Mesothelial cell of epicardium (in vitro differentiated cells): ENCODE data around the gene RNASEH2B. TPM values are rescaled to one million over a fixed set of nuclear protein-coding genes. Genes with fewer than 3 reads are reported as not detected.

ENCODE experiments used
- DNase-seq, 2 experiments: peaks; one replicate each; pipeline ENCODE4 v3.0.0; 2021; ENCODE audit warnings: low spot score in 2 of 2; ENCODE audit not compliant: unreplicated experiment in 2 of 2
- H3K27ac Mint-ChIP-seq: 2 replicates; pipeline ENCODE4 v1.8.0; 2021; ENCODE audit warnings: mixed read lengths
- H3K27me3 Mint-ChIP-seq: 2 replicates; pipeline ENCODE4 v1.8.0; 2021; ENCODE audit warnings: low read depth, mixed read lengths
- H3K36me3 Mint-ChIP-seq: 2 replicates; pipeline ENCODE4 v1.8.0; 2021; ENCODE audit warnings: mixed read lengths
- H3K4me1 Mint-ChIP-seq: 2 replicates; pipeline ENCODE4 v1.8.0; 2021; ENCODE audit warnings: mixed read lengths
- H3K4me3 Mint-ChIP-seq: 2 replicates; pipeline ENCODE4 v1.8.0; 2021; ENCODE audit warnings: mild to moderate bottlenecking, moderate library complexity, mixed read lengths
- H3K9me3 Mint-ChIP-seq: 2 replicates; pipeline ENCODE4 v1.8.0; 2021; ENCODE audit warnings: mixed read lengths
- total RNA-seq: library from RNA; stranded (reverse); gene quantifications from 3 replicates; pipeline ENCODE4 v1.2.1, GENCODE V29; 2021
- TF ChIP-seq, protein P1 (sequence below): fragments of 200-600 bp; sonication (generic); IDR thresholded peaks from one replicate; pipeline ENCODE4 v1.5.0; 2021; ENCODE audit warnings: antibody characterized with exemption; ENCODE audit not compliant: unreplicated experiment

RNASEH2B gene
- total RNA-seq, 1 donor from 2014 or later, result 47.4 TPM

- H3K9me3 Mint-ChIP-seq, result peaks cover 3% of the 10 kb centered on the region
- H3K27ac Mint-ChIP-seq, result peak overlapping the region; percentile 50
- H3K36me3 Mint-ChIP-seq, result peaks cover 8% of the 10 kb centered on the region
- TF ChIP-seq, protein P1, sequence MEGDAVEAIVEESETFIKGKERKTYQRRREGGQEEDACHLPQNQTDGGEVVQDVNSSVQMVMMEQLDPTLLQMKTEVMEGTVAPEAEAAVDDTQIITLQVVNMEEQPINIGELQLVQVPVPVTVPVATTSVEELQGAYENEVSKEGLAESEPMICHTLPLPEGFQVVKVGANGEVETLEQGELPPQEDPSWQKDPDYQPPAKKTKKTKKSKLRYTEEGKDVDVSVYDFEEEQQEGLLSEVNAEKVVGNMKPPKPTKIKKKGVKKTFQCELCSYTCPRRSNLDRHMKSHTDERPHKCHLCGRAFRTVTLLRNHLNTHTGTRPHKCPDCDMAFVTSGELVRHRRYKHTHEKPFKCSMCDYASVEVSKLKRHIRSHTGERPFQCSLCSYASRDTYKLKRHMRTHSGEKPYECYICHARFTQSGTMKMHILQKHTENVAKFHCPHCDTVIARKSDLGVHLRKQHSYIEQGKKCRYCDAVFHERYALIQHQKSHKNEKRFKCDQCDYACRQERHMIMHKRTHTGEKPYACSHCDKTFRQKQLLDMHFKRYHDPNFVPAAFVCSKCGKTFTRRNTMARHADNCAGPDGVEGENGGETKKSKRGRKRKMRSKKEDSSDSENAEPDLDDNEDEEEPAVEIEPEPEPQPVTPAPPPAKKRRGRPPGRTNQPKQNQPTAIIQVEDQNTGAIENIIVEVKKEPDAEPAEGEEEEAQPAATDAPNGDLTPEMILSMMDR, result no peak
- no peak for DNase-seq
- H3K4me3 Mint-ChIP-seq, result no peak overlapping the region
- H3K4me1 Mint-ChIP-seq, result peaks cover 18% of the 10 kb centered on the region
- H3K27me3 Mint-ChIP-seq, result no peaks in the 10 kb centered on the region
Observed at GRCh38 chr13:50916701-50917184, 7.2 kb downstream of the RNASEH2B start.

- Mint-ChIP-seq H3K27me3 (no peaks in the 10 kb centered on the region), H3K4me1 (peaks cover 10% of the 10 kb centered on the region), H3K4me3 (no peak overlapping the region), H3K9me3 (peaks cover 11% of the 10 kb centered on the region), H3K36me3 (peaks cover 16% of the 10 kb centered on the region), H3K27ac (no peak overlapping the region)
- TF ChIP-seq, protein P1, result no peak
- DNase-seq, result no peak
Observed at GRCh38 chr13:50917572-50917971, 8.0 kb downstream of the RNASEH2B start.

DNA sequence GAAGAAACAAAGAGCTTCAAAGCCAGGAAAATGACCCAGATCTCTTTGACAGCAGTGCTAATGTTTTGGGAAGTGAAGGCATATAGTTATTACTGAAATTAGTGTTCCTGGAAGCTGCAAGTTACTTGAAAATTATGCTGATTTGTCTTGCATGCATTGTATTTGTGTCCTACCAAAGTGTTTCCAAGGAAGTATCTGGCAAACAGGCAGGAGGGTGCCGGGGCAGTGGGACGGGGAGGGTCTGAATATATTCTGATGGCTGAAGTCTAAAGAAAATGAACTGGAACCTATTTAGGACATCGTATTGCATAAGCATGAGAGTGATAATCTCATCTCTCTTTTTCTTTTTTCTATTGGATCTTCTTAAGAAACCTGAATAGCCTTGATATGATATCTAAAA lies 9.0 kb downstream of the RNASEH2B start:
- no peak for DNase-seq
- peaks cover 21% of the 10 kb centered on the region for H3K9me3 Mint-ChIP-seq
- no peak overlapping the region for H3K4me3 Mint-ChIP-seq
- peaks cover 10% of the 10 kb centered on the region for H3K4me1 Mint-ChIP-seq
- H3K27ac Mint-ChIP-seq, result no peak overlapping the region
- H3K36me3 Mint-ChIP-seq, result peaks cover 26% of the 10 kb centered on the region
- TF ChIP-seq, protein P1, result no peak
- H3K27me3 Mint-ChIP-seq, result no peaks in the 10 kb centered on the region

- TF ChIP-seq, protein P1, result no peak
- Mint-ChIP-seq H3K27me3 (no peaks in the 10 kb centered on the region), H3K36me3 (peaks cover 32% of the 10 kb centered on the region), H3K4me1 (peaks cover 10% of the 10 kb centered on the region), H3K27ac (no peak overlapping the region), H3K4me3 (no peak overlapping the region), H3K9me3 (peaks cover 28% of the 10 kb centered on the region)
- DNase-seq, result no peak
Observed at GRCh38 chr13:50919277-50919676, 9.7 kb downstream of the RNASEH2B start.

- peaks cover 45% of the 10 kb centered on the region for H3K36me3 Mint-ChIP-seq
- H3K4me3 Mint-ChIP-seq, result no peak overlapping the region
- TF ChIP-seq, protein P1, result no peak
- H3K27ac Mint-ChIP-seq, result no peak overlapping the region
- H3K9me3 Mint-ChIP-seq, result peaks cover 46% of the 10 kb centered on the region
- H3K27me3 Mint-ChIP-seq, result no peaks in the 10 kb centered on the region
- DNase-seq, result no peak
- peaks cover 8% of the 10 kb centered on the region for H3K4me1 Mint-ChIP-seq
Observed at GRCh38 chr13:50921706-50922105, 12.1 kb downstream of the RNASEH2B start.

DNA sequence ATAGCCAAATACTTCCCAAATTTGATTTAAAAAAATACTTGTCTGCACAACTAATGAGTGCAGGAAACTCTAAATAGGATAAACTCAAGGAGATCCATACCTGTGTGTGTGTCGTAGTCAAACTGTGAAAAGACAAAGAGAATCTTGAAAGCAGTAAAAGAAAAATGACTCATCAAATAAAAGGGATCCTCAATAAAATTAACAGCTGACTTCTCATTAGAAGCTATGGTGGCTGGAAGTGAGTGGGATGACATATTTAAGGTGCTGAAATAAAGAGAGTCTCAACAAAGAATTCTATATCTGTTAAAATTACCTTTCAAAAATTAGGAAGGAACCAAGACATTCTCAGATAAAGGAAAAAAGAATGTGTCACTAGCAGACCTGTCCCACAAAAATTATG lies 13.7 kb downstream of the RNASEH2B start:
- no peak overlapping the region for H3K4me3 Mint-ChIP-seq
- no peak for DNase-seq
- H3K36me3 Mint-ChIP-seq, result peaks cover 45% of the 10 kb centered on the region
- TF ChIP-seq, protein P1, result no peak
- H3K27ac Mint-ChIP-seq, result no peak overlapping the region
- H3K4me1 Mint-ChIP-seq, result peaks cover 5% of the 10 kb centered on the region
- peaks cover 46% of the 10 kb centered on the region for H3K9me3 Mint-ChIP-seq
- H3K27me3 Mint-ChIP-seq, result no peaks in the 10 kb centered on the region
